AG10803 (cell line): Measurements from ENCODE around the gene IGDCC3.

Experiments
- DNase-seq: peaks from one replicate; pipeline ENCODE4 v3.0.0; 2010; ENCODE audit warnings: low read depth
- H3K4me3 ChIP-seq: 2 replicates; pipeline ENCODE4 v1.5.1; 2011; ENCODE audit warnings: mild to moderate bottlenecking, low read length, control low read depth
- TF ChIP-seq, protein P1 (sequence below): conservative IDR thresholded peaks from 2 replicates; pipeline ENCODE4 v1.5.1; 2011; ENCODE audit warnings: mild to moderate bottlenecking, low read length, control low read depth, inconsistent platforms

Gene IGDCC3

DNA sequence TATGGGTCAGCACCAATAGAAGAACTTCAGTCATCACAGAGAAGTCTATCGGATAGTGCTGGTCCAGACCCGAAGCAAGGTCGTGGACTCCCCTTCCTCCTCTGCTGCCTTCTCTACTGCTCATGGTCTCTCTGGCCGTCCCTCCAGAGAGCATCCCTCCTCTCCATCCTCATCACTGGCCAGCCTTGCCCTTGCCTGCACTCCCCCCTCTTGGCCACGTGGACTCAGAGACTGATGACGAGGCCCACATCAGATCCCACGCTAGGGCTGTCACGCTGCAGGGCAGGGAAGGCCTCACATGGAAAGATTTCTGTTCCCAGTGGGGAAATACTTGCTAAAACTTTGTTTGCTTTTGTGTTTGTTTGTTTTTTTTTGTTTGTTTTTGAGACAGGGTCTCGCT lies 35.3 kb downstream of the IGDCC3 start:
- TF ChIP-seq, protein P1, sequence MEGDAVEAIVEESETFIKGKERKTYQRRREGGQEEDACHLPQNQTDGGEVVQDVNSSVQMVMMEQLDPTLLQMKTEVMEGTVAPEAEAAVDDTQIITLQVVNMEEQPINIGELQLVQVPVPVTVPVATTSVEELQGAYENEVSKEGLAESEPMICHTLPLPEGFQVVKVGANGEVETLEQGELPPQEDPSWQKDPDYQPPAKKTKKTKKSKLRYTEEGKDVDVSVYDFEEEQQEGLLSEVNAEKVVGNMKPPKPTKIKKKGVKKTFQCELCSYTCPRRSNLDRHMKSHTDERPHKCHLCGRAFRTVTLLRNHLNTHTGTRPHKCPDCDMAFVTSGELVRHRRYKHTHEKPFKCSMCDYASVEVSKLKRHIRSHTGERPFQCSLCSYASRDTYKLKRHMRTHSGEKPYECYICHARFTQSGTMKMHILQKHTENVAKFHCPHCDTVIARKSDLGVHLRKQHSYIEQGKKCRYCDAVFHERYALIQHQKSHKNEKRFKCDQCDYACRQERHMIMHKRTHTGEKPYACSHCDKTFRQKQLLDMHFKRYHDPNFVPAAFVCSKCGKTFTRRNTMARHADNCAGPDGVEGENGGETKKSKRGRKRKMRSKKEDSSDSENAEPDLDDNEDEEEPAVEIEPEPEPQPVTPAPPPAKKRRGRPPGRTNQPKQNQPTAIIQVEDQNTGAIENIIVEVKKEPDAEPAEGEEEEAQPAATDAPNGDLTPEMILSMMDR, result no peak
- no peak for DNase-seq
- H3K4me3 ChIP-seq, result no peak overlapping the region

DNA sequence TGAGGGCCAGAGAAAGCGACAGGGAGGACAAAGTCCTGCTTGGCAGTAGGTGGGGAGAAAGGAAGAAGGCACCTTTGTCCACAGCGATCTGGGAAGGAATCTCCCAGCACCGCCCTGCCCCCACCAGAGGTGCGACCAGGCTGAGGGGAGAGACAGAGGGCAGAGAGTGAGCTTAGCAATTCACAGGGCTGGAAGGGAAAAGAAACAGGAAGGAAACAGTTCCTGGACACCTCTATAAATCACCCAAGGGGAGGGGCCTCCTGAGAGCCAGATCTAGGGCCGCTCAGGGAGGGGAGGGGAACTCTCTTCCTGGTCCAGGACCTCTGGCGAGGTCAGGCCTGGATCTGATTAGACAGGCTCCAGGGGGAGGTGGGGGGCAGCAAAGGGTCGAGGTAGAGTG lies 37.9 kb downstream of the IGDCC3 start:
- H3K4me3 ChIP-seq, result no peak overlapping the region
- no peak for DNase-seq
- TF ChIP-seq, protein P1, result no peak

DNA sequence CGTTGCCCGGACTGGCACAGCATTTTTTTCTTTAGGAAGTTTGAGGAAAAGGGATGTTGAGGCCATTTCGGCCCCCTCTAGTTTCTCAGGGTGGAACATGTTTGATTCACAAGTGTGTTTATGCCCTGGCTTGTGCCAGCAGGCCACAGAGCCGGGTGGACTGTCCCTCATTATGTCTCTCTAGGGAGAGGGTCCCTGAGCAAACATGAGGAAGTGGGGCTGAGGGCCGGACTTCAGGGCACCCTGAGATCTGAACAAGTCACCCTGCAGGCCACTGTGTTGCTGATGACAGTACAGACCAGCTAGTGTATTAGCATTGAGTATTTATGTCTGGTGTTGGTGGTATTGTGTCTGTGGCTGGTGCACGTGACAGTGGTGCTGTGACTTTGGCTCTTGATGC lies 38.4 kb downstream of the IGDCC3 start:
- DNase-seq, result no peak
- no peak overlapping the region for H3K4me3 ChIP-seq
- TF ChIP-seq, protein P1, result no peak

DNA sequence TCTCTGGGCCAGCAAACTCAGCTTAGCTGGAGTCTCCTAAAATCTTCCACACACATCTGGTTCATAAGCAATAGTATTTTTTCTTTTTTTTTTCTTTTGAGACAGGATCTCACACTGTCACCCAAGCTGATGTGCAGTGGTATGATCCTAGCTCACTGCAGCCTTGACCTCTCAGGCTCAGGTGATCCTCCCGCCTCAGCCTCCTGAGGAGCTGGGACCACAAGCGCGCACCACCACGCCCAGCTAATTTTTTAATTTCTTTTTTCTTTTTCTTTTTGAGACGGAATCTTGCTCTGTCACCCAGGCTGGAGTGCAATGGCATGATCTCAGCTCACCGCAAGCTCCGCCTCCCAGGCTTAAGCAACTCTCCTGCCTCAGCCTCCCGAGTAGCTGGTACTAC lies 39.0 kb downstream of the IGDCC3 start:
- TF ChIP-seq, protein P1, result no peak
- DNase-seq, result no peak
- no peak overlapping the region for H3K4me3 ChIP-seq

DNA sequence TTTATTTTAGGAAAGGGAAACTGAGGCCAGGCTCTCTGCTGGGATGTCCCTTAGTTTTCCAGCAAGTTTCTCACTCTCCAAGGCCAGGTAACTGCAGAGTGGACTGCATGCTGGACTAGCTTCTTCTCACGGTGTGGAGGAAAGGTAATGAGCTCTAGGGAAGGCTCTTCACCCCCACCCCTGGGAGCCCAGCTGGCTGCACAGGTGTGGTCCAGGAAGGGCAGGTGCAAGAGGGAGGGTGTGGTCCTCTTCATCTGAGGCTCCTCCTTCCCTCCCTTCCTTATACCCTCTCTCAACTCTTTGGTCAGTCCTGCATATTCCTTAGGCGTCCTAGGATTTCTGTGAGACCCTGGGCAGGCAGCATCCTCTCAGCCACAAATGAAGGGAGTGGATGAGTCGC lies 39.4 kb downstream of the IGDCC3 start:
- H3K4me3 ChIP-seq, result no peak overlapping the region
- no peak for DNase-seq
- TF ChIP-seq, protein P1, result no peak

DNA sequence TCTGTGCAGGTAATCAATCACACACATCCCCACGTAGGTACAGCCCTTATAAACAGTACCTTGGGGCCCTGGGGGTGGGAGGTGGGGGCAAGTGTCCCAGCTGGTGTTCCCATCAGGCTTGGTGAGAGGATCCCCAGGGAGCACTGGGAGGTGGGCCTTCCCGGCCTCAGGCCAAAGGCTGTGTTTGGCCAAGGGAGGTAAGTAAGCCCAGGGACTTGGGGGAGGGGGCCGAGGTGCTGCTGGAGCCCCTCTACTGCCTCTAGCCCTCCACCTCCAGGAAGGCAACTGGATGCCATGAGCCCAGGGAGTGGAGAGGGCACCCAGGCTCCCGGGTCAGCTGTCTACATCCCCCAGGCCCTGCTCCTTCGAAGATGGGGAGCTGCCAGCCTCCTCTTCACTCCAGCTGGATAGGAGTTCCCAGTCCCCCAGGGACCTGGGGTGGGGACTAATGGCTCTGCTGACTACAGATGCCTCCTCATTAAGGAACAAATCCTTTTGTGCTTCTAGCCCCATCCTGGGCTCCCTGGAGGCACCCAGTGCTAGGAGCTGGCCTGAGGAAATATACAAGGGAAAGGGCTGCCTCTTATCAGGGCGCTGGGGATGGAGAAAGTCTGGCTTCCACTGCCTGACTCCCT lies 40.2 kb downstream of the IGDCC3 start:
- no peak for DNase-seq
- TF ChIP-seq, protein P1, result no peak
- H3K4me3 ChIP-seq, result no peak overlapping the region
